Measurements from ENCODE around the gene IFITM2.
"Not testable (repeated sequence)": the region's sequence is repeated elsewhere in the genome, so short reads cannot be mapped to it uniquely, and the experiment has no call there.

Gene IFITM2

DNA sequence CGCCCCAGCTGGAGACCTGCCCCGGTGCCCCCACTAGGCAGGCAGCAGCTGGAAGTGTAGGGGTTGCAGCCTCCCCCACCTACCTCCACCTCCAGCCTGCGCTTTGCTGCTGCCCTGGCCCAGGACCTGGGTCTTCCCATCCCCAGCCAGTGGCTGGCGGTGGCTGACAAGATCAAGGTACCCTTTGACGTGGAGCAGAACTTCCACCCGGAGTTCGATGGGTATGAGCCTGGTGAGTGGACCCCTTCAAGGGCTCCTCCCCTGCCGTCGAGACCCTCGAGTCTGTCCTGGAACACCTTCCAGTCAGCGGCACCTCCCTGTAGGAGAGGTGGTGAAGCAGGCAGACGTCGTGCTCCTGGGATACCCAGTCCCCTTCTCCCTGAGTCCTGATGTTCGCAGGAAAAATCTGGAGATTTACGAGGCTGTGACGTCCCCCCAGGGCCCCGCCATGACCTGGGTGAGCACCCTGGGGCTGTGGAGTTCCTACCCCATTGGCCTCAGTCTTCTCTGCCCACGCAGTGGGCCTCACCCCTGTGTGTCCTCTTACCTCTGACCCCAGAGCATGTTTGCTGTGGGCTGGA lies 14.3 kb upstream of the IFITM2 start:
- no peak for DNase-seq

DNA sequence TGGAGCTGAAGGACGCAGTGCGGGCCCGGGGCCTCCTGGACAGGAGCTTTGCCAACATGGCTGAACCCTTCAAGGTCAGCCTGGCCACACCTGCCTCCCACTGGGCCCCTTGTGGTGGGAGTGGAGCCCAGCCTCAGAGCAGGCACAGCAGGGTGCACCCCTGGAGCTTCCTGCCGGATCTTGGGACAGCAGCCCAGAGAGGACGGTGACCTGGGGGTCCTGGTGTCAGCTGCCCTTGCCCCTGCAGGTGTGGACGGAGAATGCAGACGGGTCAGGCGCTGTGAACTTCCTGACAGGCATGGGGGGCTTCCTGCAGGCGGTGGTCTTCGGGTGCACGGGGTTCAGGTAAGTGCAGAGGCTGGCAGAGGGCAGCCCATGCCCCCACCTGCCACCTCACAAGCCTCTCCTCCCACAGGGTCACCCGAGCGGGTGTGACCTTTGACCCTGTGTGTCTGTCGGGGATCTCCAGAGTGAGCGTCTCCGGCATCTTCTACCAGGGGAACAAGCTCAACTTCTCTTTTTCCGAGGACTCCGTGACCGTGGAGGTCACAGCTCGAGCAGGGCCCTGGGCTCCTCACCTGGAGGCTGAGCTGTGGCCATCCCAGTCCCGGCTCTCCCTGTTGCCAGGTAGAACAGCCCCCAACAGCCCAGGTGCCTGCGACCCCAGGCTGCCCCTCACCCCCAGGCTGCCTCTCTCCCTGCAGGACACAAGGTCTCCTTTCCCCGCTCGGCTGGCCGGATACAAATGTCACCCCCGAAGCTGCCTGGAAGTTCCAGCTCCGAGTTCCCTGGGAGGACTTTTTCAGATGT lies 13.6 kb upstream of the IFITM2 start:
- DNase-seq, result no peak

DNA sequence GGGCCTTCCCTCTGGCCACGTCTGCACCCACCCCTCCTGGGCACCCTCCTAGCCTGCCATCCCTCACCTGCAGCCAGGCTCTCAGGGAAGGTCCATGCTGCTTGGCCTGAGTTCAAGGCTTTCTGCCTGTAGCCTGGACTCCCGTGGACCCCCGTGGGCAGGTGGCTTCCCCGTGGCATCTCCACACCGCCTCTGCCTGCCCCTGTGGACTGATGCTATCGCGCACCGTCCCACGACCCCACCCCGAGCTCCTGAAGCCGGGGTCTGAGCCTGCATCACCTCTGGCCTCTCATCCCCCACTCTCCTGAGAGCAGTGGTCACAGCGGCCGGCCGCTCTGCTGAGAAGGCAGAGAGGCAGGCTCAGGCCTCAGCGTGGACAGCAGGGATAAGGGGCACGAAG lies 12.8 kb upstream of the IFITM2 start:
- DNase-seq, result no peak

DNA sequence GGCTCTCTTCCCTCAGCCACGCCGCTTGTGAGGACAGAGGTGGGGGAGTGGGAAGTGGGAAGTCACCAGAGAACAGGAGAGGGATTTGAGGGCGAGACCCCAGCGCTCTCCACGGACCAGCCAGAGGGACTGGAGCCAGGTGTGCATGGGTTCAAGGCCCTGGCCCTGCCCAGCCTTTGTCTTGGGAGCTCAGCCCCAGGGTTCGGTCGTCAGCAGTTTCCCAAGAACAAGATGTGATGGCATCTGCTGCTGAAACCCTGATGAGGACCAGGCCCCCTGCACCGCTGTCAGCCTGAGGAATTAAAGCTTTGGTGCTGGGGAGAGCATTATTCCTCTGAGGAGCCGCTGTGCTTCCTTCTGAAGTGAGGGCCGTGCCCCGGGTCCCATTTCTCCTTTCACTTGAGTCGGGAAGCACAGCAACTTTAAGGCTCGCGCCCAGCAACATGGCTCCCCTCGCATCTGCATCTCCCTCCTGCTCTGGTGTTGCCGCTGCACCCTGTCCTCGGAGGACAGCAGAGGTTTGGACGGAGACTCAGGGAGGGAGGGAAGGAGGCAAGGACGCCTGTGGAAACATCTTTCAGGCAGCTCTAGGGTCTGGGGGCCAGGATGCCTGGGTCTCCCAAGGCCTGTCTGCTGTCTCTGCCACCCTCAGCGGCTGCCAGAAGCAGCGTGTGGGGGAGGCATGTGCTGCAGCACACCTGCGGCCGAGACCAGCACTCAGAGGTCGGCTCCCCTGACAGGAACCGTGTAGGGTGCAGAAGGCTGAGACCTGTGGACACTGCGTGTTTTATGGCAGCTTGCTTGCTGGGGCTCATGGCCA lies 12.1 kb upstream of the IFITM2 start:
- no peak for DNase-seq

DNA sequence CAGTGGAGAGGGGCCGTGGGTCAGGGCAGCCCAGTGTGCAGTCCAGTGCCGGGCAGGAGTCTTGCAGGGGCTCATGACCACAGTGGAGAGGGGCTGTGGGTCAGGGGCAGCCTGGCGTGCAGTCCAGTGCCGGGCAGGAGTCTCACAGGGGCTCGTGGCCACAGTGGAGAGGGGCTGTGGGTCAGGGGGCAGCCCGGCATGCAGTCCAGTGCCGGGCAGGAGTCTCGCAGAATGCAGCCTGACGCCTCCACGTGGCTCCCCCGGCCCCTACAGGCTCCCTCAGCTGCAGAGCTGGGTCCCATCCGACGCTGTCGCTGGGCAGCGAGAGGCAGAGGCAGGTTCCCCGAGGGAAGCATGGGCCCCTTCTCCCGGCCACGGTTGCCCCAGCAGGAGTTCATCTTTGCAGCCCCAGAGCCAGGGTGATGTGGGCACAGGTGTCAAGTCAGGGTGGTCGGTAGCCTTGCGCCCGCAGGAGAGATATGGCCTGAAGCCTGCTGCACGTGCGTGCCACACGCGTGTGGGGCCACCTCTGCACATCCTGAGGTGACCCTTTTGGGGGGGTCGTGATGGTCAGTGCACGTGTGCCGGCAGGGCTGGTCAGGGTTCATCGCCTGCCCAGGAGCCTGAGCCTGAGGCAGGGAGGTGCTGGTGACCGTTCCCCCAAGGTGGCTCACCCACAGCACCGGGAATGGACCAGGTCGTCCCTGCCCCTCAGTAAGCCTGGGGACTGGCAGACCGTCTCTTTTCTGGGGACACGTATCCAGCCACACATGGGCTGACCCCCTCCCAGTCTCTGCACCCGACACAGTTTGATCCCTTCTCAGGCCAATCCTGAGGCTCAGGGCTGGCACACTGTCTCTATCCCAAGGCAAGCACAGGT lies 11.2 kb upstream of the IFITM2 start:
- no peak for DNase-seq

DNA sequence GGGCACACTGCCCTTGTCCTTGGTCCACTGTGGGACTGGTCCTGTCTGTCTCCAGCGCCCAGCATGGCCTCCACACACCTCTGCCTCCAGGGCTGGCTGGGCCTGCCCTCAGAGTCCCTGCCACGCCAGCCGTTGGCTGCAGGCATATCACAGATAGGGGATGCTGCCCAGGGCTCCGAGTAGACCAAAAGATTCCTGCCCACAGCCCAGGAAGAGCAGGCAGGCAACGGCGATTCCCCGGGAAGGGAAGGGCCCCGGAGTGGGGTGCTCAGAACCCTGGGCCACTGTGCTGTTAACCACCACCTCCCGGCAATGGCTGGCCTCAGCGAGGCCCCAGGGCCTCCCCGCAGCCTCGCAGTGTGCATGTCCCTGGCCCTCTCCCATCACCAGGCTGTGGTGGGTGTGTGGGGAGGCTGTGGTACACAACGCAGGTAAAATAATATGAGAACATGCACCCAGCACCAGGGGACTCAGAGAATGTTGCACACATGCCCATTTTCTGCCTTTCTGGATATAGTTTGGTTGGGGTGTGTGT lies 10.5 kb upstream of the IFITM2 start:
- no peak for DNase-seq

DNA sequence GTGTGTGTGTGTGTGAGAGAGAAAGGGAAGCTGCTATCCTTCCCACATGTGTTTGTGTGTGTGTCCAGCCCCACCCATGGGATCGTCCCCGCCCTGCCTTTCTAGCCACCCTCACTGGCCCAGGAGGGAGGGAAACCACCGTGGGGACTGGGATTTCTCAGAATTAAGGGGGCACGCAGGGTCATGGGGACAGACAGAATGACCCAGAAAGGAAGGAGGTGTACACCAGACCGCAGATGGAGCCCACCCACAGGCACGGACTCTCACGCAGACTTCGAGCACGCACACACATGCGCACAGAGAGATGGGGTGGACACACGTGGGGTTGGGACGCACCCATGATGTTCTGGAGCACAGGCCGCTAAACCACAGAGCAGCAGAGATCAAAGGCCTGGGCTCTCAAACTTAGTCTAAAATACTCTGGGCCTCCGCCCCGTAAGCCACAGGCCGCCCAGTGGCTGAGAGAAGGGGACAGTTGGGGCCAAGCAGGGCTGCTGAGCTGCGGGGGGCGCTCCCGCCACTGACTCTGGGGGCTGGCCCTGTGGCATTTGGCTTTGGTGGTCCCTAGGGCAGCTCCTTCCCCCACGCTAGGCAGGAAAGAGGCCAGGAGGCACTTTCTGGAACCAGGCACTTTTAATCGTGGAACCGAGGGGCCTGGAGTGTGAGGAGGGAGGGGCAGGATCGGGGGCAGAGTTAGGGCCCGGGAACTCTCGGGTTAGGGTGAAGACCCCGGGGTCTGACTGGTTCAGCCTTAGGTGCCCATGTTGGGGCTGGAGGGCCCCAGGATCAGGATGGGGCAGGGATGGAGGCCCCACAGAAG lies 9.8 kb upstream of the IFITM2 start:
- peak in 2 of 4 experiments; percentile 38 to 53 for DNase-seq

DNA sequence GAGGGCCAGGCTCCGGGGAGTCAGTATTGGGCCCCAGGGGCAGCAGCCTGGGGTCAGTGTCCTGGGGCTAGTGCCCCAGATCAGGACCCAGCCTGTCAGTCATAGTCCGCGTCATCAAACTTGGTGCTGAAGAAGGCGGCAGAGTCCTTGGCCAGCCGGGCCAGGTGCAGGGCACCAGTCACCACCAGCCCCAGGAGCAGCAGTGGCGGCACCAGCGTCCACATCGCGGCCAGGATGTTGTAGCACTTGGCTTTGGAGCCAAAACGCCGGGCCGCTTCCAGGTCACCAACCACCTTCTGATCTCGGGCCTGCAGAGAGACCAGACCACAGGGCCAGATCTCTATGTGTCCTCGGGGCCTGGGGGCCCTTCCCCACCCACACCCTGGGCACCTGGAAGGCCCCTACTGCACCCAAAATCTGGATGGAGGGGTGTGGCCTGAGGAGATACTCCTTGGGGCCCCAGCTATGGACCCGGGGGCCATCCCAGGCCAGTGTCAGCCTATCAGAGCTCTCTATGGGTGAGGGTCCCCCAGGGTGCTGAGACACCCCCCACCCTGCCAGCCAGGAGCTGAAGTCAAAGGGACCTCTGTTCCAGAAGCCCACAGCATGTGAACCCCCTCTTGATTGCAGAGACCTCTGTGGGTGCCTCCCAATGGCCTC lies 9.1 kb upstream of the IFITM2 start:
- no peak for DNase-seq

DNA sequence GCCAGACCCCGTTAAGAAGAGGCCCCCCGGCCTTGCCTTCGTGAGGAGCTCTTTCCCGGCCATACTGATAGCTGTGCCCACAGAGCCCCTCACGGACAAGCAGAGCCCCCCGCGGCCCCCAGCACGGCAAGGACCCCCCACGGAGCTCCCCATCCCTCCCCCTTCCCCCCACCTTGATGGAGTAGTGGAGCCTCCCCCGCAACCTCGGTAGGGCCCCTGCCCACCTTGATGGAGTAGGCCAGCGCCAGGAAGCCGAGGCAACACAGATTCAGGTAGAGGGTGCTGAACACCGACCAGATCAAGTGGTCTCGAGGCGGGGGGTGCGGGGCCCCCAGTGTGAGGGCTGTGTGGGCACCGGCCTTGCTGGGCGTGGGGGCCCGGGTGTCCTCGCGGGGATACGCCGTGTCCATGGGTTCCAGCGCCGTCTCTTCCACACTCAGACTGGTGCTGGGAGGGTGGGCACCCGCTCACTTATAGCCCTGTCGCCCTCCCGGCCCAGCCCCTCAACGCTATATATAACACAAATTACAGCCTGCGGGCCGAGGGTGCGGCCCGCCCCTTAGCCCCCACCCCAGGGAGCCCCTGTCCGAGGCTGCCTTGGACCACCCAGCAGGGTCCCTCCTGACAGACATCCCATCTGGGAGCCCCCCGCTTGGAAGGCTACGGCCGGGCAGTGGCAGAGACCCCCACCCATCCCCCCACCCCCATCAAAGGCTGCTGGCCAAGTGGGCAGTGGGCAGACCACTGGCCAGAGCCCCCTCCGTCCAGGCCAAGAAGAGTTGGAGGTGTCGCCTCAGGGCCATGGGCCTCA lies 8.3 kb upstream of the IFITM2 start, which contains the start of gene IFITM5:
Gene IFITM5, minus strand, starts transcription at position 446 of the 811 bp plus-strand sequence. Its CDS starts 36 bp downstream, at position 410.
- no peak for DNase-seq

DNA sequence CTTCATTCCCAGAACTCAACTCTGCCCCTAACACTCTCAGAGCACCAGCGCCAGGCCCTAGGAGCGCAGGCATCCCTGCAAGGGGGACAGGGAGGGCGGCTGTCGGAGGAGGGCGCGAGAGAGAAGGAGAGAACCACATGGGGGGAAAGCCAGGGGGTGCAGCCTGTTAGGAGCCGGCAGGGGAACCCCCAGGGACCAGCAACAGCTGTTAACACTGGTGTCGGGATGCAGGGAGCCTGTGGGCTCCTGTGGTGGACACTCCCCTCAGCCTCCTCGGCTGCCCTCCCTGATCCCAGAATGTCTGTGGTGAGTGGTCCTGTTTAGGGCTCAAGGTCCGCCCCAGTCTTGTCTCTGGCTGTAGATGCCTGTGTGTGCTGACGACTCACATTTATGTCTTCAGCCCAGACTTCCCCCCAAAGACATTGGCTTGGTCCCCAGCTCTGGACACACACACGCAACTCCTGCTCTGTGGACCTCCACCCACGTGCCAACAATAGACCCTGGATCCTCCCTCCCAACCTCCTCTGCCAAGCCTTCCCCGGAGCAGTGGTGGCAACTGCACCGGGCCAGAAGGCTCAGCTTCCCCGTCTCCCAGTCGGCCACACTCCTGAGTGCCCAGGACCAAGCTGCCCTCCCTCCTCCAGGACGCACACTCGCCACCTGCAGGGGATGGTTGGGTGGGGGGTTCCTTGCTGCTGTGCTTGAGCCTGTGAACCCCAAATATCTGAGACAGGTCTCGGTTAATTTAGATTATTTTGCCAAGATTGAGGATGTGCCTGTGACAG lies 7.5 kb upstream of the IFITM2 start:
- peak in 1 of 4 experiments; percentile 13 for DNase-seq

DNA sequence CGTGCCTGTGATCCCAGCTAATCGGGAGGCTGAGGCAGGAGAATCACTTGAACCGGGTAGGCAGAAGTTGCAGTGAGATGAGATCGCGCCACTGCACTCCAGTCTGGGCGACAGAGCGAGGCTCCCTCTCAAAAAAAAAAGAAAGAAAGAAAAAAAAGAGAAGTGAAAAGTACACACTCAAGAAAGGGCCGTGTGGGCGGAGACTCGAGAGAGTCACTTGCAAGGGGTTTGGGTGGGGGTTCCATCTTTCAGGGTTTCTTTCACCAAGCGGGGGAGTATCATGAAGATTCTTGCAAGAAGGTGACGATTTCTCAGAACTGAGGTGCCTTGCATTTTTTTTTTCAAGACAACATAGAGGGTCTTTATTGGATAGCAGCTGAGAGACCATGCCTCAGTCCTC lies 4.3 kb upstream of the IFITM2 start:
- DNase-seq, result peak in 2 of 4 experiments; percentile 13 to 37

DNA sequence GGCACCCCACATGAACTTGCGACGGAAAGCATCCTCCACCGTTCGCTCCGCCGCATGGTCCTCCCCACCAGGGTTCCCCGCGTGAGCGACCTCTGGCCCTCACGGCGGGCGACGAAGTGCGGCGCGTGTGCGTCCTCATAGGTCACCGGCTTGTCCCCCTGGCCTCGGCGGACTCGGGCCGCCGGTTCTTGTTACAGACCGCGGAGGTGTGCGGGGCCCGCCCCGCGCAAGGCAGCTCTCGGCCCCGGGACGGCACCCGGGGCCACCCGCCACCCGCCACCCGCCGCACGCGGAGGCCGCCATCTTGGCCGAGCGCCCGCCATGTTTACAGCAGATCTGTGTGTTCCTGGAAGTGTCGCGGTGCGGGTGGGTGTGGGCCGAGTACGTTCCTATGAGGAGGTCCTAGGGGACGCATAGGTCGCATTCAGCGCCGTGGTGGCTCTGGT lies 3.5 kb upstream of the IFITM2 start:
- DNase-seq, result no peak

DNA sequence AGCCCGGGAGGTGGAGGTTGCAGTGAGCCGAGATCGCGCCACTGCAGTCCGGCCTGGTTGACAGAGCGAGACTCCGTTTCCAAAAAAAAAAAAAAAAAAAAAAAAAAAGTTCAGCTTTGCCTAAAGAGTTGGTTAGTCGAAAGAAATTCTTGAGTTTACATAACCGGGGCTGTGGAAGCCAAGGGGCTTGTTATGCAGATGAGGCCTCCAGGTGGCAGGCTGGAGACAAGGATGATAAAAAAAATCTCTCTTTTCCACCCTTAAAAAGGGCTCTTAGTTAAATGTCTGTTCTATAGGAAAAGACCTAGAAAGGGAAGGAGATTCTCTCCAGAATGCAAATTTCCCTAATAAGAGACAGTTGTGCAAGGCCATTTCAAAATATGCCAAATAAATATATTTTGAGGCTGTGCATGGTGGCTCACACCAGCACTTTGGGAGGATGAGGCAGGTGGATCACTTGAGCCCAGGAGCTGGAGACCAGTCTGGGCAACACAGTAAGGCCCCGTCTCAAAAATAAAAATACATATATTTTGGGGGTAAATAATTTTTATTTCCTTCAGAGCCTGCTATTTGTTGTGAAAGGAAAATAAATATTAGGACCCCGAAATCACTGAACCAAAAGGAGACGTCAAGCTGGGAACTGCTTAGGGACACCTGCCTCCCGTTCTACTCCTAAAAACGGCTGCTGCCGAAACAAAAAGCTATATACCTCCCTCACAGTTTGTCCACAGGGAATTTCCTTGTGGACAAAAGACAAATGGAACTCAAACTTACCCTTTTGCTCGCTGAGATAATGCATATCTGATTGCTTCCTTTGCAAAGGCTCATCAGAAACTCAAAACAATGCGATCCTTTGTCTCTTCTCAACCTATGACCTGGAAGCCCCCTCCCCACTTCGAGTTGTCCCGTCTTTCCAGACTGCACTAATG lies 2.4 kb upstream of the IFITM2 start:
- peak; percentile 44 to 66 (median 62) for DNase-seq

DNA sequence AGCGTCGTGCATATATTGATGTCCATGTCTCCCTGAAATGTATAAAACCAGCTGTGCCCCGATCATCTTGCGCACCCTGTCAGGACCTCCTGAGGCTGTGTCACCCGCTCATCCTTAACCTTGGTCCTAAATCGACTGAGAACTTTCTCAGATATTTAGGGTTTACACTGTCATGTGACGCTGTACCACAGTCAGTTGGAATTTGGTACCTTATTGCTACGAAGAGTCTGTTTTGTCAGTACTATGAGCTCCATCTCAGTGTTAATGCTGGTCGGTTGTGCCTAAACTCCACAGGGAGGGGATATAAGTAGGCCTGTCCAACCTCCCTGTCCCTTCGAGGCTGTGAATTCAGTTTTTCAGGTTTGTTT lies 1.8 kb upstream of the IFITM2 start:
- no peak for DNase-seq

DNA sequence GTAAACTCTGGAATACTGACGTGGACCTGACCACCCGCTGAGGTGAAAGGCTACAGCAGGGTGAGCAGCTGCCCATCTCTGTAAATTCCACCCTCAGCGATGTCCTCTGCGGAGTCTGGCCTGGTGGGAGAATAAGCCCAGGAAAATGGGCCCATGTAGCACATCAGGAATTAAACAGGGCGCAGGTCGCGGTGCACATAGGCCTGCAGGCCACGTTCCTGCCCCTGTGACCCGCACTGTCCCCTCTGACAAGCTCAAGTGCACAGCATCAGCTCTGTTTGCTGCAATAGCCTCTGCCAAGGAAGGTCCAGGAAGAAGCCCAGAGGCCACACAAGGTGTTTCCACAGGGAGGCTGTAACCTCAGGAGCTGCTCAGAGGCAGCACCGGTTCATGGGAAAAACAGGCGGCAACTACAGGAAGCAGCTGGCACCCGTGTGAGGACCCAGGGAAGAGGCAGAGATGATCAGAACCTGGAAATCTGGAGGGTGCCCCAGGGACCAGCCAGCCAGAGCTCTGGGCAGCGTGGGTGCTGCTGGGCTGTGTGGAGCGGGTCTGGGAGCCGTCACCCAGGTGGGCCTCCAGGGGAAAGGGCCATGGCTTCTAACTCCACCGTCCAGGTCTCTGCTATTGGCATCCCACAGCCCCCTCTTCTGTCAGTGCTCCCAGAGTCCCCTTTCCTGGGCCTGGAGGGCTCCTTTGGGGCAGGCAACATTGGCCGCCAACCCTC lies 808 bp upstream of the IFITM2 start:
- no peak for DNase-seq

DNA sequence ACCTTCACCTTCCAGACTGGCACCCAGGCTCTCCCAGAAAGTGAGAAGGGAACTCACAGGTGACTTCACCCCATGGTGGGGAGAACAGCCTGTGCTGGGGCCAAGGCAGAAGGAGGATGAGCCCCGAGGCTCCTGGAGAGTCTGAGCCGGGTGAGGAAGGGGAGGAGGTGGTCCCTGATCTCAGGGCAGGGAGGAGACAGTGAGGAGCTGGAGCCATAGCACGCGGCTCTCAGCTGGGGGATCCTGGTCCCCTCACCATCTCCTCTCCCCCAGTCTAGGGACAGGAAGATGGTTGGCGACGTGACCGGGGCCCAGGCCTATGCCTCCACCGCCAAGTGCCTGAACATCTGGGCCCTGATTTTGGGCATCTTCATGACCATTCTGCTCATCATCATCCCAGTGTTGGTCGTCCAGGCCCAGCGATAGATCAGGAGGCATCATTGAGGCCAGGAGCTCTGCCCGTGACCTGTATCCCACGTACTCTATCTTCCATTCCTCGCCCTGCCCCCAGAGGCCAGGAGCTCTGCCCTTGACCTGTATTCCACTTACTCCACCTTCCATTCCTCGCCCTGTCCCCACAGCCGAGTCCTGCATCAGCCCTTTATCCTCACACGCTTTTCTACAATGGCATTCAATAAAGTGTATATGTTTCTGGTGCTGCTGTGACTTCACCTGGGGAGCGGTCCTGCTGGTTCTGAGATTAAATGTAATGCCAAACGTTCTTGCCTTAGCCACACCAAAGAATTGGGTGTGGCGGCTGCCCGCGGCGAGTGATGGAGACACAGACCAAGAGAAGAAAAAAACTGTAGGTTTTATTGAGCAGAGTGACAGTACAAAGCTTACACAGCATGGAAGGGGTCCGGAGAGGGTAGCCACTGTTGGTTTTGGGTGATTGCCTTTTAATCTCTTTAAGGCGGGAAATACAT lies 1.4 kb downstream of the IFITM2 start:
- not testable (repeated sequence) for DNase-seq

All from suppressor macrophage (primary cell).